ENCODE data around the gene CCDC93.
A peak's percentile ranks its signal among the peaks of the same experiment; 100 is the strongest.
"Not testable (repeated sequence)": the region's sequence is repeated elsewhere in the genome, so short reads cannot be mapped to it uniquely, and the experiment has no call there.

CCDC93 gene

GRCh38 chr2:118044103-118044716 lies 30.3 kb upstream of the CCDC93 start:
- H3K4me1 ChIP-seq (ENCODE audit: control insufficient read depth, insufficient read depth, low read length) = no peaks in the 10 kb centered on the region
- no peaks in the 10 kb centered on the region for H3K9me3 ChIP-seq (ENCODE audit: control insufficient read depth, insufficient read depth, low read length)
- no peak overlapping the region for H3K4me3 ChIP-seq (ENCODE audit: low read depth, low read length)
- H3K27me3 ChIP-seq (ENCODE audit: control insufficient read depth, insufficient read depth, low read length) = no peaks in the 10 kb centered on the region
- H3K9ac ChIP-seq (ENCODE audit: low read depth, low read length) = no peak overlapping the region
- H3K36me3 ChIP-seq (ENCODE audit: control insufficient read depth, insufficient read depth, low read length) = no peaks in the 10 kb centered on the region

GRCh38 chr2:118040891-118041290 lies 27.0 kb upstream of the CCDC93 start:
- Histone ChIP-seq H3K27me3 (ENCODE audit: control insufficient read depth, insufficient read depth, low read length) (no peaks in the 10 kb centered on the region), H3K4me3 (ENCODE audit: low read depth, low read length) (no peak overlapping the region)

GRCh38 chr2:118032169-118033013 lies 18.5 kb upstream of the CCDC93 start:
- H3K9me3 ChIP-seq (ENCODE audit: control insufficient read depth, insufficient read depth, low read length) = no peaks in the 10 kb centered on the region
- H3K4me3 ChIP-seq (ENCODE audit: low read depth, low read length) = no peak overlapping the region
- peaks cover 2% of the 10 kb centered on the region for H3K4me1 ChIP-seq (ENCODE audit: control insufficient read depth, insufficient read depth, low read length)
- no peaks in the 10 kb centered on the region for H3K27me3 ChIP-seq (ENCODE audit: control insufficient read depth, insufficient read depth, low read length)
- H3K36me3 ChIP-seq (ENCODE audit: control insufficient read depth, insufficient read depth, low read length) = no peaks in the 10 kb centered on the region
- no peak overlapping the region for H3K9ac ChIP-seq (ENCODE audit: low read depth, low read length)

More at GRCh38 chr2:118040891-118041290, 27.0 kb upstream of the CCDC93 start:
- Histone ChIP-seq H3K9me3 (ENCODE audit: control insufficient read depth, insufficient read depth, low read length) (no peaks in the 10 kb centered on the region), H3K4me1 (ENCODE audit: control insufficient read depth, insufficient read depth, low read length) (no peaks in the 10 kb centered on the region), H3K36me3 (ENCODE audit: control insufficient read depth, insufficient read depth, low read length) (no peaks in the 10 kb centered on the region), H3K9ac (ENCODE audit: low read depth, low read length) (no peak overlapping the region)

GRCh38 chr2:118031566-118031965 lies 17.7 kb upstream of the CCDC93 start:
- no peaks in the 10 kb centered on the region for H3K27me3 ChIP-seq (ENCODE audit: control insufficient read depth, insufficient read depth, low read length)
- H3K9me3 ChIP-seq (ENCODE audit: control insufficient read depth, insufficient read depth, low read length) = no peaks in the 10 kb centered on the region
- no peaks in the 10 kb centered on the region for H3K36me3 ChIP-seq (ENCODE audit: control insufficient read depth, insufficient read depth, low read length)
- H3K4me3 ChIP-seq (ENCODE audit: low read depth, low read length) = no peak overlapping the region
- H3K9ac ChIP-seq (ENCODE audit: low read depth, low read length) = no peak overlapping the region
- peaks cover 2% of the 10 kb centered on the region for H3K4me1 ChIP-seq (ENCODE audit: control insufficient read depth, insufficient read depth, low read length)

- H3K36me3 ChIP-seq (ENCODE audit: control insufficient read depth, insufficient read depth, low read length) = no peaks in the 10 kb centered on the region
- H3K27me3 ChIP-seq (ENCODE audit: control insufficient read depth, insufficient read depth, low read length) = no peaks in the 10 kb centered on the region
- no peaks in the 10 kb centered on the region for H3K9me3 ChIP-seq (ENCODE audit: control insufficient read depth, insufficient read depth, low read length)
- H3K4me1 ChIP-seq (ENCODE audit: control insufficient read depth, insufficient read depth, low read length) = peaks cover 2% of the 10 kb centered on the region
- H3K9ac ChIP-seq (ENCODE audit: low read depth, low read length) = no peak overlapping the region
- H3K4me3 ChIP-seq (ENCODE audit: low read depth, low read length) = no peak overlapping the region
Observed at GRCh38 chr2:118029025-118029424, 15.2 kb upstream of the CCDC93 start.

- no peak overlapping the region for H3K9ac ChIP-seq (ENCODE audit: low read depth, low read length)
- no peaks in the 10 kb centered on the region for H3K36me3 ChIP-seq (ENCODE audit: control insufficient read depth, insufficient read depth, low read length)
- no peak overlapping the region for H3K4me3 ChIP-seq (ENCODE audit: low read depth, low read length)
- peaks cover 3% of the 10 kb centered on the region for H3K4me1 ChIP-seq (ENCODE audit: control insufficient read depth, insufficient read depth, low read length)
- no peaks in the 10 kb centered on the region for H3K9me3 ChIP-seq (ENCODE audit: control insufficient read depth, insufficient read depth, low read length)
- H3K27me3 ChIP-seq (ENCODE audit: control insufficient read depth, insufficient read depth, low read length) = peaks cover 4% of the 10 kb centered on the region
Observed at GRCh38 chr2:118021356-118021755, 7.5 kb upstream of the CCDC93 start.

- H3K9me3 ChIP-seq (ENCODE audit: control insufficient read depth, insufficient read depth, low read length) = no peaks in the 10 kb centered on the region
- H3K36me3 ChIP-seq (ENCODE audit: control insufficient read depth, insufficient read depth, low read length) = no peaks in the 10 kb centered on the region
- H3K4me1 ChIP-seq (ENCODE audit: control insufficient read depth, insufficient read depth, low read length) = peaks cover 3% of the 10 kb centered on the region
- H3K4me3 ChIP-seq (ENCODE audit: low read depth, low read length) = no peak overlapping the region
- no peak overlapping the region for H3K9ac ChIP-seq (ENCODE audit: low read depth, low read length)
- peaks cover 18% of the 10 kb centered on the region for H3K27me3 ChIP-seq (ENCODE audit: control insufficient read depth, insufficient read depth, low read length)
Observed at GRCh38 chr2:118019821-118020220, 6.0 kb upstream of the CCDC93 start.

GRCh38 chr2:118016911-118017310 lies 3.0 kb upstream of the CCDC93 start:
- Histone ChIP-seq H3K27me3 (ENCODE audit: control insufficient read depth, insufficient read depth, low read length) (peaks cover 24% of the 10 kb centered on the region), H3K4me3 (ENCODE audit: low read depth, low read length) (no peak overlapping the region), H3K9ac (ENCODE audit: low read depth, low read length) (no peak overlapping the region), H3K36me3 (ENCODE audit: control insufficient read depth, insufficient read depth, low read length) (no peaks in the 10 kb centered on the region), H3K9me3 (ENCODE audit: control insufficient read depth, insufficient read depth, low read length) (no peaks in the 10 kb centered on the region), H3K4me1 (ENCODE audit: control insufficient read depth, insufficient read depth, low read length) (peaks cover 8% of the 10 kb centered on the region)

GRCh38 chr2:118015761-118016160 lies 1.9 kb upstream of the CCDC93 start:
- peaks cover 24% of the 10 kb centered on the region for H3K27me3 ChIP-seq (ENCODE audit: control insufficient read depth, insufficient read depth, low read length)
- not testable (repeated sequence) for H3K4me3 ChIP-seq (ENCODE audit: low read depth, low read length); H3K9ac ChIP-seq (ENCODE audit: low read depth, low read length); H3K36me3 ChIP-seq (ENCODE audit: control insufficient read depth, insufficient read depth, low read length); H3K9me3 ChIP-seq (ENCODE audit: control insufficient read depth, insufficient read depth, low read length); H3K4me1 ChIP-seq (ENCODE audit: control insufficient read depth, insufficient read depth, low read length)

GRCh38 chr2:118014492-118014824 lies 588 bp upstream of the CCDC93 start:
- H3K4me3 ChIP-seq (ENCODE audit: low read depth, low read length) = peak overlapping the region; percentile 93
- no peaks in the 10 kb centered on the region for H3K36me3 ChIP-seq (ENCODE audit: control insufficient read depth, insufficient read depth, low read length)
- no peak overlapping the region for H3K9ac ChIP-seq (ENCODE audit: low read depth, low read length)
- peaks cover 5% of the 10 kb centered on the region for H3K4me1 ChIP-seq (ENCODE audit: control insufficient read depth, insufficient read depth, low read length)
- no peaks in the 10 kb centered on the region for H3K9me3 ChIP-seq (ENCODE audit: control insufficient read depth, insufficient read depth, low read length)
- H3K27me3 ChIP-seq (ENCODE audit: control insufficient read depth, insufficient read depth, low read length) = peaks cover 24% of the 10 kb centered on the region

GRCh38 chr2:118013221-118013723 lies 598 bp downstream of the CCDC93 start:
- Histone ChIP-seq H3K36me3 (ENCODE audit: control insufficient read depth, insufficient read depth, low read length) (no peaks in the 10 kb centered on the region), H3K4me3 (ENCODE audit: low read depth, low read length) (peak overlapping the region; percentile 83), H3K27me3 (ENCODE audit: control insufficient read depth, insufficient read depth, low read length) (peaks cover 24% of the 10 kb centered on the region), H3K4me1 (ENCODE audit: control insufficient read depth, insufficient read depth, low read length) (peaks cover 5% of the 10 kb centered on the region), H3K9me3 (ENCODE audit: control insufficient read depth, insufficient read depth, low read length) (no peaks in the 10 kb centered on the region), H3K9ac (ENCODE audit: low read depth, low read length) (peak overlapping the region; percentile 65)

GRCh38 chr2:118012778-118013177 lies 1.1 kb downstream of the CCDC93 start:
- H3K9me3 ChIP-seq (ENCODE audit: control insufficient read depth, insufficient read depth, low read length) = no peaks in the 10 kb centered on the region
- peaks cover 5% of the 10 kb centered on the region for H3K4me1 ChIP-seq (ENCODE audit: control insufficient read depth, insufficient read depth, low read length)
- H3K9ac ChIP-seq (ENCODE audit: low read depth, low read length) = no peak overlapping the region
- H3K27me3 ChIP-seq (ENCODE audit: control insufficient read depth, insufficient read depth, low read length) = peaks cover 24% of the 10 kb centered on the region
- H3K36me3 ChIP-seq (ENCODE audit: control insufficient read depth, insufficient read depth, low read length) = no peaks in the 10 kb centered on the region
- peak overlapping the region; percentile 83 for H3K4me3 ChIP-seq (ENCODE audit: low read depth, low read length)

All from iPS-15b (cell line).